Lower lobe of right lung (tissue), 2 donors: ENCODE data around the gene AEBP2. TPM values are rescaled to one million over a fixed set of nuclear protein-coding genes. Genes with fewer than 3 reads are reported as not detected.
A peak's percentile ranks its signal among the peaks of the same experiment; 100 is the strongest.

ENCODE experiments used
- ATAC-seq, 2 donors: fragments of 200-7000 bp; cut with Tn5 transposase; one replicate each; pipeline ENCODE4 v1.9.1; 2020 to 2022; ENCODE audit warnings: mild to moderate bottlenecking in 2 of 2, moderate library complexity in 2 of 2
- DNase-seq: peaks from one replicate; pipeline ENCODE4 v3.0.0-alpha.2; 2020
- H3K27ac ChIP-seq: fragments of 200-600 bp; one replicate; pipeline ENCODE4 v1.8.0; 2022
- H3K27me3 ChIP-seq: fragments of 200-600 bp; one replicate; pipeline ENCODE4 v1.8.0; 2022; ENCODE audit warnings: low read depth
- H3K36me3 ChIP-seq: fragments of 200-600 bp; one replicate; pipeline ENCODE4 v1.8.0; 2022; ENCODE audit warnings: mild to moderate bottlenecking
- H3K4me1 ChIP-seq: fragments of 200-600 bp; one replicate; pipeline ENCODE4 v1.8.0; 2022
- H3K4me3 ChIP-seq: fragments of 200-600 bp; one replicate; pipeline ENCODE4 v1.8.0; 2022; ENCODE audit warnings: mild to moderate bottlenecking
- H3K9me3 ChIP-seq: fragments of 200-600 bp; one replicate; pipeline ENCODE4 v1.8.0; 2022
- intact Hi-C: fragments of 100-400 bp; cut with DNase I; formaldehyde crosslinking; loops from one replicate; pipeline ENCODE4 v1.11.0; 2022
- total RNA-seq: library from RNA; stranded (reverse); fragmentation: NEBNext Ultra II Directional; extraction: Animal tissue kit (Norgen Biotek cat#: 25700); gene quantifications from one replicate; pipeline ENCODE4 v1.2.1, GENCODE V29; 2021
- TF ChIP-seq, protein P1 (sequence below): fragments of 200-600 bp; IDR thresholded peaks from one replicate; pipeline ENCODE4 v1.8.0; 2022; ENCODE audit warnings: antibody characterized with exemption, mild to moderate bottlenecking
- donor health status: DM: no; HTN: yes; CAD: no; lungs with severe emphysema.

The AEBP2 gene
- total RNA-seq, 1 donor from 2014 or later, result 36.7 TPM

DNA sequence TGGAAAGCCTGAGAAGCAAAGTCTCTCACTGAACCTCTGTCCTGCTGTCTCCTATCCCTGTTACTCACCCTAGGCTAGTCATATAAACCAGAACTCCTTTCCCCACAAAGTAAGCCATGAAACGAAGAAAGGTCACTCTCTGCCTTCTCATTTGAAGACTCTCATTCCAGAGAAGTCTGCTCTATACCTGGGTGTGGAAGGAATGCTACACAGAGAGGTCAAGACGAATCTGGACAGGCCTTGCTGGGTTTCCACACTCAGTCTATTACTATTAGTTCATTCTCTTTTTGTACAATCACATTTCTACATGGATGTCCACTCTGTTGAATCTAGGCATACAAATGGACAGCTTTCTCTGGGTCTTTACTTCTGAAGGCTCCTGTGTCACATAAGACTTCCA lies 2.4 kb upstream of the AEBP2 start:
- H3K9me3 ChIP-seq, result no peaks in the 10 kb centered on the region
- no peak overlapping the region for H3K4me3 ChIP-seq
- no peak overlapping the region for H3K27ac ChIP-seq
- ATAC-seq (no peak), DNase-seq (no peak)
- TF ChIP-seq, protein P1, sequence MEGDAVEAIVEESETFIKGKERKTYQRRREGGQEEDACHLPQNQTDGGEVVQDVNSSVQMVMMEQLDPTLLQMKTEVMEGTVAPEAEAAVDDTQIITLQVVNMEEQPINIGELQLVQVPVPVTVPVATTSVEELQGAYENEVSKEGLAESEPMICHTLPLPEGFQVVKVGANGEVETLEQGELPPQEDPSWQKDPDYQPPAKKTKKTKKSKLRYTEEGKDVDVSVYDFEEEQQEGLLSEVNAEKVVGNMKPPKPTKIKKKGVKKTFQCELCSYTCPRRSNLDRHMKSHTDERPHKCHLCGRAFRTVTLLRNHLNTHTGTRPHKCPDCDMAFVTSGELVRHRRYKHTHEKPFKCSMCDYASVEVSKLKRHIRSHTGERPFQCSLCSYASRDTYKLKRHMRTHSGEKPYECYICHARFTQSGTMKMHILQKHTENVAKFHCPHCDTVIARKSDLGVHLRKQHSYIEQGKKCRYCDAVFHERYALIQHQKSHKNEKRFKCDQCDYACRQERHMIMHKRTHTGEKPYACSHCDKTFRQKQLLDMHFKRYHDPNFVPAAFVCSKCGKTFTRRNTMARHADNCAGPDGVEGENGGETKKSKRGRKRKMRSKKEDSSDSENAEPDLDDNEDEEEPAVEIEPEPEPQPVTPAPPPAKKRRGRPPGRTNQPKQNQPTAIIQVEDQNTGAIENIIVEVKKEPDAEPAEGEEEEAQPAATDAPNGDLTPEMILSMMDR, result no peak
- H3K27me3 ChIP-seq, result no peaks in the 10 kb centered on the region
- intact Hi-C loops, result no loop called here
- no peaks in the 10 kb centered on the region for H3K36me3 ChIP-seq
- H3K4me1 ChIP-seq, result peaks cover 10% of the 10 kb centered on the region

DNA sequence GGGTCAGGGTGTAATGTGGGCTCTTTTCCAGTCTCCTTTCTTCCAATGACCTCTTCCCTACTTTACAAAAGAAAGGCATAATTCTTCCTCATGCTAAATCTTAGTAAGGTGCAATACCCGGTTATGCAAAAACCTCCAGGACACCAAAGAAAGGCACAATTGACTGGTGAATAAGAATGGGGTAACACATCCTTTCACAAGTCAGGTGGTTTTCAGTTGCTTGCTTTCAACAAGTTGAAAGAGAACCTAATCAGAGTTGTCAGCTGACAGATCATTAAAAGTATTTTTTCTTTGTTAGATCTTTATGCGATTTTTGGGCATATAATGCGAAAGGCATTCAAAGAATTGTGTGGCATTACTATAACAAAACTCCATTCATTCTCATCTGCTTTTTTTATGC lies 1.3 kb upstream of the AEBP2 start:
- Histone ChIP-seq H3K27ac (no peak overlapping the region), H3K27me3 (no peaks in the 10 kb centered on the region), H3K36me3 (no peaks in the 10 kb centered on the region), H3K4me3 (no peak overlapping the region), H3K4me1 (peaks cover 15% of the 10 kb centered on the region), H3K9me3 (no peaks in the 10 kb centered on the region)
- TF ChIP-seq, protein P1, result no peak
- ATAC-seq (no peak), DNase-seq (no peak)
- intact Hi-C loops, result no loop called here

DNA sequence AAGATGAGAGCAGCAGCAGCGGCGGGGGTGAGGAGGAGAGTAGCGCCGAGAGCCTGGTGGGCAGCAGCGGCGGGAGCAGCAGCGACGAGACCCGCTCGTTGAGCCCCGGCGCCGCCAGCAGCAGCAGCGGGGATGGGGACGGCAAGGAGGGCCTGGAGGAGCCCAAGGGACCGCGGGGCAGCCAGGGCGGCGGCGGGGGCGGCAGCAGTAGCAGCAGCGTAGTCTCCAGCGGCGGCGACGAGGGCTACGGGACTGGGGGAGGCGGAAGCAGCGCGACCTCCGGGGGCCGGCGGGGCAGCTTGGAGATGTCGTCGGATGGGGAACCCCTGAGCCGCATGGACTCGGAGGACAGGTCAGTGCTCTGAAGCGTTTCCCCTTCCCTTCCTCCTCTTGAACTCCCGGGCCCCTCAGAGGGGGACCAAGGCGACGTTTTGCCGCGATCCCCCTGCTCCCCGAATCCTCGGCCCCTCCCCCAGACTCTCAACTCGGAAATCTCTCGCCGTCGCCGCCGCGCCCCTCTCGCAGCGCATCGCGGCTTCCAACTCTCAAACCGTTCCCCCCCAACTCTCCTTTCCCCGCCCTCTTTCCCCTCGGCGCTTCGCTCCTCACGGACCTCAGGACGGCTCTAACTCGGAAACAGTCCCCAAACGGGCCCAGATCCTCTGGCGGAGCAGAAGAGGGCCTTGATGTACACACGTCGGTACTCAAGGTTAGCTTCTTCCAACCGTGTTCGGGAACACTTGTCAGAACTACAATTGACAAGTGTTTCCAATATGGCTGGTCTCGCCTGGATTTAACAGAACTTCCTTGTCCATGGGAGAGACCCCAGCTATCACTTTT lies 947 bp downstream of the AEBP2 start:
- DNase-seq (peak; percentile 64), ATAC-seq (peak; percentile 49 to 65)
- Histone ChIP-seq H3K27me3 (no peaks in the 10 kb centered on the region), H3K27ac (peak overlapping the region; percentile 86), H3K4me1 (peaks cover 30% of the 10 kb centered on the region), H3K36me3 (peaks cover 4% of the 10 kb centered on the region), H3K4me3 (peak overlapping the region; percentile 95), H3K9me3 (no peaks in the 10 kb centered on the region)
- TF ChIP-seq, protein P1, result no peak
- intact Hi-C loops, result no loop called here

DNA sequence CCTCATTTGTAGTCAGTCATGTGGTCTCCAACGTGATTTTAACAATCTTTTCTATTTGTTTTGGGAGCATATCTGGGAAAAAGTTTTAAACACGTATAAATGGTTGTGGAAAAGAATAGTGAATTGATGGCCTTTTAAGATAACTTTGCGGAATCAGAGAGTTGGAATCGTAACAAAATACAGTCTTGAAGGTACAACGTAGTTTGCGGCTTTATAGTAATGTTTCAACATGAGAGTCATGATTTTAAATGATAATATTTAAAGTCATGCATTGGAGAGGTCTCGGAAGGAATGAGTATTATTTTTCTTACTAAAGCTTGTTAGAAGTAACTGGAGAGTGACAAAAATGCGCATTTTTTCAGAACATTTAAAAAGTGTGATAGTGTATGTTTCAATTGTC lies 1.6 kb downstream of the AEBP2 start:
- H3K4me3 ChIP-seq, result peak overlapping the region; percentile 95
- no peaks in the 10 kb centered on the region for H3K27me3 ChIP-seq
- H3K4me1 ChIP-seq, result peaks cover 30% of the 10 kb centered on the region
- TF ChIP-seq, protein P1, result no peak
- no peaks in the 10 kb centered on the region for H3K9me3 ChIP-seq
- ATAC-seq (no peak), DNase-seq (no peak)
- peaks cover 4% of the 10 kb centered on the region for H3K36me3 ChIP-seq
- peak overlapping the region; percentile 86 for H3K27ac ChIP-seq
- intact Hi-C loops, result no loop called here

DNA sequence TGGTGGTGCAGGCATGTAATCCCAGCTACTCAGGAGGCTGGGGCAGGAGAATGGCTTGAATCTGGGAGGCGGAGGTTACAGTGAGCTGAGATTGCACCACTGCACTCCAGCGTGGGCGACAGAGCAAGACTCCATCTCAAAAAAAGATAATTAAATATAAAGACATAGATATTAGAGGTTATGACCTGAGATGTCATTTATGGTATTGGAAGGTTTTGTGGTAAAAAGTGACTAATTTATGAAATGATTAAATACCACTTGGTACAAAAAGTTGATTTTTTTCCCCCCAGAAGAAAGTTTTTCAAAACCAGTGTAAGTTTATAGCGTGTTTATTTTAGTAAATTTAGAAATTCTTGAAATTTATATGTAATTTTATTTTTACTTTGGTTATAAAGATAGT lies 4.3 kb downstream of the AEBP2 start:
- no peaks in the 10 kb centered on the region for H3K9me3 ChIP-seq
- no peak overlapping the region for H3K4me3 ChIP-seq
- TF ChIP-seq, protein P1, result no peak
- no peaks in the 10 kb centered on the region for H3K27me3 ChIP-seq
- DNase-seq, result no peak
- intact Hi-C loops, result no loop called here
- no peak for ATAC-seq
- peaks cover 30% of the 10 kb centered on the region for H3K4me1 ChIP-seq
- H3K36me3 ChIP-seq, result peaks cover 4% of the 10 kb centered on the region
- no peak overlapping the region for H3K27ac ChIP-seq
